Measurements from ENCODE around the gene ELMO1.

ELMO1 gene

DNA sequence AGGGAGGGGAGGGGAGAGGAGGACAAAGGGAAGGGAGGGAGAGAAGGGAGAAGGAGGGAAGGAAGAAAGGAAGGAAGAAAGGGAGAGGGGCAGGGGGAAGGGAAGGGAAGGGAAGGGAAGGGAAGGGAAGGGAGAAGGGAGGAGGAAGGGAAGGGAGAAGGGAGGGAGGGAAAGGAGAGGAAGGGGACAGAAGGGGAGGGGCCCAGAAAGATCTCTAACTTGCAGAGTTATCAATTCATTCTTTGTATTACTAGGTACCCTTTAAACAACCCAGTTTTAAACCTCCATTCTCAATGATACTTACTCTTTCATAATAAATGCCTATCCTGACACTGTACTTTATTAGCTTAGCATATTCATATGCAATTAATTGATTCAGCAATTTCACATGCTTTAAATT lies 192.0 kb downstream of the ELMO1 start:
- no peak for TF ChIP-seq CTCF (IDR thresholded peaks at IDR 0.05)
- DNase-seq (ENCODE audit: low spot score) = no peak
- Histone ChIP-seq H3K27ac (no peak overlapping the region), H3K4me3 (no peak overlapping the region)

- no peak for TF ChIP-seq CTCF (IDR thresholded peaks at IDR 0.05)
- Histone ChIP-seq H3K27ac (no peak overlapping the region), H3K4me3 (no peak overlapping the region)
- DNase-seq (ENCODE audit: low spot score) = no peak
Measured at GRCh38 chr7:37255327-37255944, 193.2 kb downstream of the ELMO1 start.

DNA sequence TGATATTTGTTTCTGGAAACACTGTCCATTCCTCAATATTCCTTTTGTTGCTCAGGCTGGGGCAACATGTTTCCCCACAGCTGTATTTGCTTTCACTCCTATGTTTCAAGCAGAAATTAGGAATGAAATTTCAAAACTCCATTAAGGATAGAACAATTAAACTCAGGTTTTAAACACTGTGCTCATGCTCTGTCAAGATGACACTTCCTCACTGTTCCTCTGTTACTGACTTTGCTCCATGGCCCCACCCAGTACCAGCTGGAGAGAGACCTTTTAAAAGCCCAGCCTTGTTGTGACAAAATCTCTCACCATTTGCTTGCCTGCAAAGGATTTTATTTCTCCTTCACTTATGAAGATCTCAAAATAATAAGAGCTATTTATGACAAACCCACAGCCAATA lies 197.4 kb downstream of the ELMO1 start:
- no peak overlapping the region for H3K27ac ChIP-seq
- no peak for DNase-seq (ENCODE audit: low spot score)
- TF ChIP-seq CTCF (IDR thresholded peaks at IDR 0.05) = no peak
- H3K4me3 ChIP-seq = no peak overlapping the region

GRCh38 chr7:37249240-37249639 lies 199.4 kb downstream of the ELMO1 start:
- Histone ChIP-seq H3K27ac (no peak overlapping the region), H3K4me3 (no peak overlapping the region)
- no peak for TF ChIP-seq CTCF (IDR thresholded peaks at IDR 0.05)
- DNase-seq (ENCODE audit: low spot score) = no peak

DNA sequence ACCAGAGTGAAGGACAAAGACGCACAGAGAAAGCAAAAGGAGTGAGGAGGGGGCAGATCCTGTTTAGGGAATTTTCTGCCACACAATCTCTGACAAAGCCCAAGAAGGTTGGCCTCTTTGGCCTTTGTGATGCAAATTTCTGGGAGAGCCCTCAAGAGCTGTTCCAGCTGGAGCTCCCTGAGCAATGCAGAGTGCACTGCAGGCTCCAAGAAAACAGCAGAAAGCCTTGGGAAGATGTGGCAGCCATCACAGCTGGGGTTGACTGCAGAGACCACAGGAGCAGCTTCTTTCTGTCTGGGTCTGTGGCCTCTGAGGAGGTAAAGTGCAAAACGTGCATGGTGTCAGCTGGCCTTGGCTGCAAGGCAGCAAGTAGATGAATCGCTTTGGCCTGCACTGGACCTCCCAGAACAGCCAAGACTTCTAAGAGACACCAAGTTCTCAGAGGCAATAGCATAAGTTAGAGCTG lies 200.2 kb downstream of the ELMO1 start:
- Histone ChIP-seq H3K27ac (peak overlapping the region; percentile 9 to 37), H3K4me3 (no peak overlapping the region)
- no peak for TF ChIP-seq CTCF (IDR thresholded peaks at IDR 0.05)
- no peak for DNase-seq (ENCODE audit: low spot score)

DNA sequence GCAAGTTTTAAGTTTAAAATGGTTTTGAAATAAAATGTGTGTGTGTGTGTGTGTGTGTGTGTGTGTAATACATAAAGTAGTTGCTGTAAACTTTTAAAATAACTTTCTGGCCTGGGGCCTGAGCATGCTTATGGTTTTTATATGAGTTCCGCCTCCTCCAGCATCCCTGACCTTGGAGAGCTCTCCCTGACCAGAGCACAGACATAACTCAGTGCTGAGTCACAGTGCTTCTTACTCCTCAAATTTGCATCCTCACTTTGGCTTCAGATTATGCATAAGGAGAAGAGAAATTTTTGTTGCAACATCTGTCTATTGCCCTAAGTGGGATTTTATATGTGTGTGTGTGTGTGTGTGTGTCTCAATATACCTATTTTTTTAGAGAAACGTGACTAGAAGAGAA lies 200.8 kb downstream of the ELMO1 start:
- Histone ChIP-seq H3K4me3 (no peak overlapping the region), H3K27ac (no peak overlapping the region)
- DNase-seq (ENCODE audit: low spot score) = no peak
- no peak for TF ChIP-seq CTCF (IDR thresholded peaks at IDR 0.05)

DNA sequence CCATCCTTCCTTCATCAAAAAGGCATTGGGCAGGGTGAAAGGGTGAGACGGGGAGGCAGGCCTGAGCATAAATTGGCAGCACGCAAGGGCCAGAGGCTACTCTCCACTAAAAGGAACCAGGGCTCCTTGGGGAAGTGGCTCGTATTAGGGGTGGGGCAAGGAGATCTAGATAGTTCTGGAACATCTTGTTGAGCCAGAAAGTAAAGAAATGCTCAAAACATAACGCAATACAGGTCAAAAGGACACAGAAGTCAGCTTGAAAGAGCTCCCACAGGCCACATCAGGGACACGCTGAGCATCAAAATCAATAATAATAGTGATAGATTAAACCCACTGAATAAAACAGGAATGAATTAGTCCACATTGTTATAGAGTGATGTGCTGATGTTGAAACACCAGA lies 203.1 kb downstream of the ELMO1 start:
- no peak overlapping the region for H3K27ac ChIP-seq
- TF ChIP-seq CTCF (IDR thresholded peaks at IDR 0.05) = no peak
- no peak overlapping the region for H3K4me3 ChIP-seq
- no peak for DNase-seq (ENCODE audit: low spot score)
